ENCODE data around the gene TMEM250.

DNA sequence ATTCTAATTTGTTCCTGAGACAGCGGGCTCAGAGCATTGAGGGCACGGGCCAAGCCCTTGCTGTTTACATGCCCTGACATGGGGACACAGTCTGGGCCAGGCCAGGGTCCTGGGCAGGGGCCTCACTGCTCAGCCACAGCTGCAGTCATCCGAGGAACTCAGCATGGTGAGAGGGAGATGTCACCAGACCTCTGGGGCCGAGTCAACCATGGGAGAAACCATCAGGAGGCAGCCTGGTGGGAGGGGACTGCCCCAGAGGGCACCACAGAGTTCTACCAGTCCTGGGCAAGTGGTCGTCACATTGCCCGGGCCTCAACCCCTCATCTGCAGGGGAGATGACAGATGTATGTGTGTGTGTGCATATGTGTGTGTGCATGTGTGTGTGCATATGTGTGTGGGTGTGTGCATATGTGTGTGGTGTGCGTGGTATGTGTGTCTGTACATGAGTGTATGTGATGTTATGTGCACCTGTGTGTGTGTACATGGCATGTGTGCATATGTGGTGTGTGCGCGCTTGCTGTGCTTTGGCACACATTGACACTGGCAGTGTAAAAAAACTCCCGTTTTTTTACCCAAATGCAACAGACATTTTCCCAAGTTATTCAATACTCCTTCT lies 42.4 kb upstream of the TMEM250 start:
- TF ChIP-seq, protein P1, sequence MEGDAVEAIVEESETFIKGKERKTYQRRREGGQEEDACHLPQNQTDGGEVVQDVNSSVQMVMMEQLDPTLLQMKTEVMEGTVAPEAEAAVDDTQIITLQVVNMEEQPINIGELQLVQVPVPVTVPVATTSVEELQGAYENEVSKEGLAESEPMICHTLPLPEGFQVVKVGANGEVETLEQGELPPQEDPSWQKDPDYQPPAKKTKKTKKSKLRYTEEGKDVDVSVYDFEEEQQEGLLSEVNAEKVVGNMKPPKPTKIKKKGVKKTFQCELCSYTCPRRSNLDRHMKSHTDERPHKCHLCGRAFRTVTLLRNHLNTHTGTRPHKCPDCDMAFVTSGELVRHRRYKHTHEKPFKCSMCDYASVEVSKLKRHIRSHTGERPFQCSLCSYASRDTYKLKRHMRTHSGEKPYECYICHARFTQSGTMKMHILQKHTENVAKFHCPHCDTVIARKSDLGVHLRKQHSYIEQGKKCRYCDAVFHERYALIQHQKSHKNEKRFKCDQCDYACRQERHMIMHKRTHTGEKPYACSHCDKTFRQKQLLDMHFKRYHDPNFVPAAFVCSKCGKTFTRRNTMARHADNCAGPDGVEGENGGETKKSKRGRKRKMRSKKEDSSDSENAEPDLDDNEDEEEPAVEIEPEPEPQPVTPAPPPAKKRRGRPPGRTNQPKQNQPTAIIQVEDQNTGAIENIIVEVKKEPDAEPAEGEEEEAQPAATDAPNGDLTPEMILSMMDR (optimal IDR thresholded peaks at IDR 0.05 in 1 of 3, IDR thresholded peaks at IDR 0.05 in 1 of 3, conservative IDR thresholded peaks at IDR 0.05 in 1 of 3; ENCODE audit: extremely low read depth in 1 of 3, insufficient read depth in 2 of 3, low read length in 3 of 3), result no peak
- no peak for TF ChIP-seq EZH2 (IDR thresholded peaks at IDR 0.05; ENCODE audit: low read length)

Data from keratinocyte (primary cell).